SH-SY5Y (cell line): ENCODE results near the gene SGMS1.

Experiments
- GATA2 ChIP-seq: IDR thresholded peaks from 2 replicates; pipeline ENCODE4 v1.6.1; 2011; ENCODE audit warnings: mild to moderate bottlenecking, low read depth, low read length
- GATA3 ChIP-seq: IDR thresholded peaks from 2 replicates; pipeline ENCODE4 v1.6.1; 2011; ENCODE audit warnings: low read depth, mild to moderate bottlenecking, low read length, moderate library complexity

- no peak for TF ChIP-seq GATA3
- TF ChIP-seq GATA2, result no peak
These were observed 125.3 kb downstream of the SGMS1 start for GRCh38 chr10:50498465-50498864.
